Dedifferentiated amniotic fluid mesenchymal stem cell (primary cell): ENCODE results near the gene PCNX1.
A peak's percentile ranks its signal among the peaks of the same experiment; 100 is the strongest.

ENCODE experiments used
- DNase-seq: peaks from one replicate; pipeline ENCODE4 v3.0.0-alpha.2; 2016; ENCODE audit errors: extremely low spot score

The PCNX1 gene

GRCh38 chr14:70957710-70958109 is 50.5 kb downstream of the PCNX1 start:
- DNase-seq = no peak

- DNase-seq = no peak
These were observed 55.7 kb downstream of the PCNX1 start for GRCh38 chr14:70962935-70963334.

DNA sequence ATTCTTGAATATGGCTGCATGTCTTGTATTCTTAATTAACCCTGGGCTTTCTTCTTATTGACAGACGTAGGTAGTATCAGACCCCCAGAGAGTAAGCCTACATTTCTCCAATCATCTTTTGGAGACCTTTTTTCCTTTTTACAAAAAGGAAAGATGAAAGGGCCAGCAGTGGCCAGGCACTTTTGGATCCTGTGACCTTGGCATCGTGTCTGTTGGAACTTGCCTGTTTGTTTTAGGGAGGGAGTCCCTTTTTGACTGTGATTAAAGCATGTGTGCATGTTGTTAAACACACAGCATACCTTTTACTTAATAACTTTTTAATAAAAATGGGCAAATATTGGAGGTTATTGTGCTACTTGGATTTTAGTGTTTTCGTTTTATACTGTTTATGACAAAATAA is 57.2 kb downstream of the PCNX1 start:
- no peak for DNase-seq

GRCh38 chr14:70971560-70971959 is 64.3 kb downstream of the PCNX1 start:
- DNase-seq = no peak

- DNase-seq = peak; percentile 87
These were observed 65.1 kb downstream of the PCNX1 start for GRCh38 chr14:70972107-70972976.

DNA sequence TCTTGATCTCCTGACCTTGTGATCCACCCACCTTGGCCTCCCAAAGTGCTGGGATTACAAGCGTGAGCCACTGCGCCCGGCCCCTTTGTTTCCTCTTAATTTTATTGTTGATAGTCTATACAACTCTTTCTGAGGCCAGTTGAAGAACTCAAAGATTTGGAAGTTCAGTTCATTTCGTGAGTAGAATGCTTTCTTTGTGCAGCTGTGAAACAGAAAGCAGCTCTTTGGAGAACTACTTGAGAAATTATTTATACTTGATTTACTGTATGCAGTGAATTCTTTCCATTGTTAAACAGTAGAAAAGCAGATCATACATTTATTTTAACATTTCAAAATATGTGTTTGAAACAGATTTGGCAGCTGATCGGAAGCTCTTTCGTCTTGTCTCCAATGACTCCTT is 69.3 kb downstream of the PCNX1 start:
- DNase-seq = no peak

DNA sequence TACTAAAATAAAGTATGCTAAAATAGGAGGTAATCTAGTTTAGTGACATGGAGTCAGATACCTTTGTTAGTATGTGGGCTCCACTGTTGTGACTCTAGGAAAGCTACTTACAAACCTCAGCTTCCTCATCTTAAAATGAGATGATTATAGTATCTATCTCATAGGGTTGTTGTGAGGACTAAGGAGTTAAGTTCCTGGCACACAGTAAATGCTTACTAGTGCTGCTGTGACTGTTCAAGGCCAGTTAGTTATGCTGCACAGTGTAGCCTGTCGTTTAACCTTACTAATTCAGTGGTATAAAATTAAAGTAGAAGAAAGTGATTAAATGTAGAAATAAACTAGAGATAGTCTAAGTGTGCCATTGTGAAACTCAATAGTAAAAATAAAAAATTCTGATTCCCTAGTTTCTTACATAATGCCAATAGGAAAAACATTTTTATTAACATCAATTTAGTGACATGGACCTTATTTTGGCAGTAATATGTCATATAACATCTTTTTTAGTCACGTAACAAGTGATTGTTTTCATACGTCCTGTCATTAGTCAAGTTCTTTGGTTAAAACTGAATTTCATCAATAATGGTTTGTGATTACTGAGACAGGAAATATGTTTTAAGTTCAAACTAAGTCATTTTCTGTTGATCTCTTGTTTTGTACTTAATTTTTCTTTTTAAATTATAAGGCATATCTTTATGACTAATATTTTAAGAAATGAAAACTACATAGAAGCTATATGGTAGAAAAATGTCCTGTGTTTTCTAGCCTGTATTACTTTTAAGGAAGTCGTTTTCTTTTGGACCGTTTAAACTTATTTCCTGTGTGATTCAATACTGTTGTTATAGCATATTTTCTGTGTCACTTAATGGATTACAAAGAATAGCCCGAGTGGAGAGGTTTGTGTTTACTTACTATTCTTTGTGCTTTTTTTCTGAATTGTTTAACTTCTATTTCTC is 74.0 kb downstream of the PCNX1 start:
- DNase-seq = no peak

- DNase-seq = no peak
These were observed 74.9 kb downstream of the PCNX1 start for GRCh38 chr14:70982200-70982599.

GRCh38 chr14:70987041-70987440 is 79.8 kb downstream of the PCNX1 start:
- no peak for DNase-seq

- DNase-seq = no peak
These were observed 81.2 kb downstream of the PCNX1 start for GRCh38 chr14:70988452-70988851.

DNA sequence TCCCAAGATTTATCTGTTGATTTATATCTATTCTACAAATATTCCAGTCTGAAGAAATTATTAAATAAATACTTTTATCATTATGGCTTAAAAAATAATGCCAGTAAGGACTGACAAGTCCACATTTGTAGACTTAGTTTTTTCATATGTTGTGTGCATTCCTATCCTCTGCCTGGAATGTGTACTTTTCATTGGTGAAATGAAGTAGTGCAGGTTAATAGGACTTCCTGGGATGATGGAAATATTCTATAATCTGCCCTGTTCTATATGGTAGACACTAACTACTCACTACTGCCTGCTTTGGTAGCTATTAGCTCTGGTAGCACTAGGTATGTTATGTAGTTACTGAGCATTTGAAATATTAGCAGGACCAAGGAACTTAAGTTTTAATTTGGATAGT is 86.7 kb downstream of the PCNX1 start:
- no peak for DNase-seq

- no peak for DNase-seq
These were observed 88.0 kb downstream of the PCNX1 start for GRCh38 chr14:70995211-70995610.

- no peak for DNase-seq
These were observed 88.4 kb downstream of the PCNX1 start for GRCh38 chr14:70995671-70996070.

GRCh38 chr14:70999117-70999516 is 91.9 kb downstream of the PCNX1 start:
- DNase-seq = no peak

GRCh38 chr14:71000091-71000490 is 92.8 kb downstream of the PCNX1 start:
- DNase-seq = no peak

- no peak for DNase-seq
These were observed 94.5 kb downstream of the PCNX1 start for GRCh38 chr14:71001742-71002141.

GRCh38 chr14:71003156-71003555 is 95.9 kb downstream of the PCNX1 start:
- no peak for DNase-seq

DNA sequence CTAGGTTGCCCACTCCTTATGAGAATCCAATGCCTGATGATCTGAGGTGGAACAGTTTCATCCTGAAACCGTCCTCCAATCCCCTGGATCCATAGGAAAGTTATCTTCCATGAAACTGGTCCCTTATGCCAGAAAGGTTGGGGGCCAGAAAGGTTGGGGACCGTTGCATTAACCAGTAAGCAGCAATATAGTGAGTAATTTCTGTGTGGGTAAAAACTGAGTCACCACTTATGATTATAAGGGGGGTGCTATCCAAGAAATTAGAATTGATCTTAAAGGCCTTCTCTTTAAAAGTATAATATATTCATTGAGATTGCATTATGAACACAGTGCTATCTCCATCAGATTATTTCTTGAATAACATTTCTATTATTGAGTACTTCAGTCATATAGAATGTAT is 97.2 kb downstream of the PCNX1 start:
- DNase-seq = no peak

DNA sequence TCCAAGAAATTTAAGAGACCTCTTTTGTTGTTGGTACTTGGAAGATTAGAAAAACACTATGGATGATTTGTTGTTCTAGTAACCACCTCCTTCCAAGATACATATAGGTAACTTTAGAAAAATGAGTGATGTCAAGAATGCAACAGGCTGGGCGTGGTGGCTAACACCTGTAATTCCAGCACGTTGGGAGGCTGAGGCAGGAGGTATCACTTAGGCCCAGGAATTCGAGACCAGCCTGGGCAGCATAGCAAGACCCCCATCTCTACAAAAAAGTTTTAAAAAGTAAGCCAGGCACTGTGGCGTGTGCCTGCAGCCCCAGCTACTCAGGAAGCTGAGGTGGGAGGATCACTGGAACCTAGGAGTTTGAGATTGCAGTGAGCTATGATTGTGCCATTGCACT is 97.8 kb downstream of the PCNX1 start:
- DNase-seq = no peak

DNA sequence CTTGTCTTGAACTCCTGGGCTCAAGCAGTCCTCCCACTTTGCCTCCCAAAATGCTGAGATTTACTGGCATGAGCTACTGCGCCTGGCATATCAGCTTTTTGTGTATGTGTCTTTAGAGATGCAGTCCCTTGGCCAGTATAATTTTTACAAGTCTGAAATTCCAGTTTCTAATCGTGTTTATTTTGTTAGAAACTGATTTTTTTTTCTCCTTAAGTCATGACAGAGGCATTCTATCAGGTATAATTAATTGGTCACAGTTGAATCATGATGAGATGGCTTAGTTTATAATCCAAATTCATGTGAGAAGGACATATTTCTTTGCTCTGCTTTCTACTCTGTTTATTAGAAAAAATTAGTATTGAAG is 98.9 kb downstream of the PCNX1 start:
- no peak for DNase-seq

DNA sequence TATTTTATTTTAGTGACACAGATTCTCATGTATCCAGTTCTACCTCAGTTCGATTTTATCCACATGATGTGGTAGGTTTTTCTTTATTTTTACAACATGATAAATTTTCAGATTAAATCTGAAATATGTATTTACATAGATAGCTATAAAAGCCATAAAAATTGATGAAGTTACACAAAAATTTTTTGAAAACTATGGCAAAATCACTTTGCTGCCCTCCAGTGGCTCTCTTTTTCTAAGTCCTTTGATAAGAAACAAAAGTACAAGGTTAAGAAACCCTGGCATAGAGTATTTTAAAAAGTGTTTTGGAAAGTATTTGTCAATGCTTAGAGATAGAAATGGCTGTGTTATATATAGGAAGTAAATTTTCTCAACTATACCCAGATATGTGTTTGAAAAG is 104.2 kb downstream of the PCNX1 start:
- DNase-seq = no peak

DNA sequence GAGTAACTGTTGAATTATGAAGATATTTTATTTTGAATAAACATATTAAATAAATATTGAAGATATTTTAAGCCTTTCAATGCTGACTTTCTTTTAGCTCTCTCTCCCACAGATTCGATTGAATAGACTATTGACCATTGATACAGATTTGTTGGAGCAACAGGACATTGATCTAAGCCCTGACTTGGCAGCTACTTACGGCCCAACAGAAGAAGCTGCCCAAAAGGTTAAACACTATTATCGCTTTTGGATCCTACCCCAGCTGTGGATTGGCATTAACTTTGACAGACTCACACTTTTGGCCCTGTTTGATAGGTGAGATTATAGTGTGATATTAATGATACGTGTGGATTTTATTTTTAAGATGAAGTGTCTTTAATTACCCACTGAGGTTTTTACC is 105.6 kb downstream of the PCNX1 start:
- DNase-seq = no peak
